ENCODE data around the gene GGTA1.
"Not testable (repeated sequence)": the region's sequence is repeated elsewhere in the genome, so short reads cannot be mapped to it uniquely, and the experiment has no call there.

Gene GGTA1

DNA sequence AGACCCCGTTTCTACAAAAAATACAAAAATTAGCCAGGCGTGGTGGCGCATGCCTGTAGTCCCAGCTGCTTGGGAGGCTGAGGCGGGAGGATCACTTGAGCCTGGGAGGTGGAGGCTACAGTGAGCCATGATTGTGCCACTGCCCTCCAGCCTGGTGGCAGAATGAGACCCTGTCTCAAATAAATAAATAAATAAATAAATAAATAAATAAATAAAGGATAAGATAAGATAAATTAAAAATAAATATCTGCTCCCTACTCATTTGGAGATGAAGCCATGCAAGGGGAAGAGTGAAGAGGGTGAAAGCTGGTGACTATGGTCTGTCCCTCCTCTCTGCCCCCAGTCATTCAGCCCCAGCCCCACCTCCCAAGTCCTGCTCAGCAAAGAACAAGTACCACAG, 41.2 kb downstream of the GGTA1 start:
- not testable (repeated sequence) for DNase-seq (ENCODE audit: low read depth)

DNA sequence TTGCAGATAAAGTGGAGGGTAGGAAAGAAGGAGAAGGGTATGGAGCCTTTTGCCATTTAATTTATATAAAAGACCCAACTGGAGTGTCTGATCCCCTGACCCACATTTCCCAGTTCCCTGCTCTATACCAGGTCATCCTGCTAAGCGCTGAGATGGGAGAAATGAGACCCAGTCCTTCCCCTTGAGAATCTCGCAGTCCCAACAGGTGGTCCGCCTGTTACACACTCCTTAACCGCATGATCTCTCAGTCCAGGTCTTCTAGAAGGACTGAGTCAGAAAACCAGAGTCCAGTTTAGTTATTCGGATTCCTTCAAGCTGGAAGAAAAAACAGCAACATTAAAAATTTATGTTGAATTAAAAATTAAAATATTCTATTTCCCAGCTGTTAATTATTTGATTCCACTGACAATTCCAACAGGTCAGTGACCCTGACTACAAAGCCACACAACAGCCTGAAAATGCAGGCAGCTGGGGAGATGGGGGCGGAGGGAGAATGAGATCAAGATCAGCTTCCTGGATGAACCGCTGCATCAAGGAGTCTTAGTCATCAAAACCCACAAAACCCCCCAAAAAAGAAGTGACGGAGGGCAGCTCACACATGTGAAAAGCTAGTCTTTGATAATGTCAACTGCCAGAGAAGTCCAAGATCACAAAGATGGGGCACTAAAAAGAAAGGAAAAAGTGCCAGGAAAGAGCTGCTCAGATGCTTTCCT, 44.0 kb downstream of the GGTA1 start:
- DNase-seq (ENCODE audit: low read depth), result no peak

DNA sequence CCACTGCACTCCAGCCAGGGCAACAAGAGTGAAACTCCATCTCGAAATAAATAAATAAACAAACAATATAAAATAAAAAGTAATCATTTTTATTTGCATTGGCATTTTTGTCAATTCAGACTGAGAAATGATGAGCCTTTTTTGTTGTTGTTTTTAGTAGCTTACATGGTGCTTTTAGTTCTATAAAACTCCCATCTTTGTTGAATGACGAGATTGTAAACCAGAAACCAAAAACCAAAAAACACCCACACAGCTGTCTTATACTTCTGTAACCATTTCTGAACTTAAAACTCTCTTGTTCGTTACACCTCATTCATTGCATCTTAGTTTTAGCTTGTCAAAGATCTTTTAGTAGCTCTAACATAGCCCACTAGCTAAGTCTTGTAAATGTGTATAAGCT, 44.7 kb downstream of the GGTA1 start:
- no peak for DNase-seq (ENCODE audit: low read depth)

DNA sequence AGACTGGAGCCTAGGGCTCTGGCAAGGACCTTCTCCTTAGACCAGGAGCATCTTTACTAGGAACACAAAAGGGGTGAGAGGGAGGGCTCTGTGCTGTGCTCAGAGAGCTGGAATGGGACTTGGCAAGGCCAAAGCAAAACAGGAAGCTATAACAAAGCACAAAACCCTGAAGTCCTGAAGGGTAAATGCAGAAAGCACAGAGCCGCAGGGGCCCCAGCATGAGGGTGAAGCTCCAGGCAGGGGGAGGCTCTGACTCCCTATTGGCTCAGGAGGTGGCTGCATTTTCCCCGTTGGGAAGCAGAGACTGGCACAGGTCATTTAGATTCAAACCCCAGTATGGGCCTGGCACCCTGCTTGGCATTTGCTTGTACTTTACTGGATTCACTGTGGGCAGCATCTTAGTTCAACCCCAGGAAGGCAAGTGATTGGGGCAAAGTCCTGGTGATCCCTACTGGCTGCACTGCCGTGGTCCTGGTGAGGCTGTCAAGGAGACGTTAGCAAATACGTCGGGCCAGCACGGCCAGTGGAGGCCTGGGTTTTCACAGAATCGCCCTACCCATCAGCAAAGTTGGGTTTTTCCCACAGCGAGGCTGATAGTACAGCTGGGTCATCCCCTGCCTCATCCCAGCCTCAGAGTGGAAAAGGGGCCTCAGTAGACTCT, 46.3 kb downstream of the GGTA1 start:
- DNase-seq (ENCODE audit: low read depth), result no peak

DNA sequence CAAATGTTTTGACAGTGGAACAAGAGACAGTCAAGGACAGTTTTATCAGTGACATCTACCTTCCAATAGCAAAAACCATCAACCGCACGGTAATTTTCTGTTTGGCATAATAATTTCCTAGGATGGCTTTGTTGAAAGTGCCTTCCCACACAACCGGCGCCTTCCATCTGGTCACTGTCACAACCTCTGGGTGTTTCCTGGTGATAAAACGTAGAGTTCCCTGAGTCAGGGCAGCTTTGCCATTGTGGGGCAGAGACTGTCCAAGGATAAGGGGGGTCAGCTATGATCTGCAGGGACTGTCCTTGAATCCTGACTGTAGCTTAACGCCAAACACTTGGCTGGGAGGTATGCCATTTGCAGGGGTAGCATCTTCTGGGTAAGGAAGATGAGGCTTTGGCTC, 47.6 kb downstream of the GGTA1 start:
- DNase-seq (ENCODE audit: low read depth), result no peak

DNA sequence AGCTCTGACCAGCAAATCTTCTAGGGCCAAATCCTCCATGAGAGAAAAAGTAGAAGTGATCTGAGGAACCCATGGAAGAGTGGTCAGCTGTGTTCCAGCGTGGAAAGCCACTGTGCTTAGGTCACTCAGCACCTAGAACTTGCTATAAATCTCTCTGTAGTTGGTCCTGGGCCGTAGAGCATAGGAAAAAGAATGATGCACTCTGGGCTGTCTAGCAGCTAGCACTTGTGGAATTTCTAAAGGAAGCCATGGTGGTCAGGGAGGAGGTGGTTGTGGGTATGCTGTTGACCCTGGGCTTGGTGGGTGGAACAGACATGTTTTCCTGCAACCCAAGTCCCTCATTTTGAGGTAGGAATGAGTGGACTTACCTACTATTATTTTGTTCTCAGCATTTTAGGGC, 48.1 kb downstream of the GGTA1 start:
- no peak for DNase-seq (ENCODE audit: low read depth)

DNA sequence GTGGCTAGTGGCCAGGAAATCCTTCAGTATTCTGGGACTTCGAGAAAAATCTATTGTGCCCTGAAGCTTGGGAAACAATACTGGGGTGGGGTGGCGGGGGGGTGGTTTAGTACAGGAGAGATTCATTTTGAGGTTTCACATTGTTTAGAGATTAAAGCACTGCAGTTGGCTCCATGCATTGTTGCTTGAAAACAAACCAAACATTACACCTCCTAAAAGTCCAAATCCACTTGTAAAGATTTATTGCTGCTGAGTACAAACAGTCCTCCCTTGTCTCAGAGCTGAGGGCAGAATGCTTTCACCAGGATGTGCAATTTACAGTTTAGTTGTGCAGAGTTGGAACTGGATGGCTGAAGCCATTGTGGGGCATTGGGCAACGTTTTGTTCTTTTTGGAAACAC, 49.4 kb downstream of the GGTA1 start:
- DNase-seq (ENCODE audit: low read depth), result no peak

DNA sequence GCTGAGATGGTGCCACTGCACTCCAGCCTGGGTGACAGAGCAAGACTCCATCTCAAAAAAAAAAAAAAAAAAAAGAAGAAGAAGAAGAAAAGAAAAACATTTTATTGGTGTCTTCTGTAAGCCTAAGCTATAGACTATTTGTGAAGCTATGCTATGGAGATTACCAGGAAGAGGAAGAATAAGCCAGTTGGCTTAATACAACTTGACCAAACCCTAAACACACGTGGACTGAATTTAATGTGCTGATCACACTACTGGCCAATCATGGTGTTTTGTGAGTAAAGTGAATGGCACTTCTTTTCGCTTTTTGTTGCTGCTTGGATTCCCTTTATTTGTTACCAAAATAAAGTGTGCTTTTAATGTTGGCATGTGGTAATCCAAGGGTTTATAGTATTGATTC, 49.9 kb downstream of the GGTA1 start:
- DNase-seq (ENCODE audit: low read depth), result no peak

DNA sequence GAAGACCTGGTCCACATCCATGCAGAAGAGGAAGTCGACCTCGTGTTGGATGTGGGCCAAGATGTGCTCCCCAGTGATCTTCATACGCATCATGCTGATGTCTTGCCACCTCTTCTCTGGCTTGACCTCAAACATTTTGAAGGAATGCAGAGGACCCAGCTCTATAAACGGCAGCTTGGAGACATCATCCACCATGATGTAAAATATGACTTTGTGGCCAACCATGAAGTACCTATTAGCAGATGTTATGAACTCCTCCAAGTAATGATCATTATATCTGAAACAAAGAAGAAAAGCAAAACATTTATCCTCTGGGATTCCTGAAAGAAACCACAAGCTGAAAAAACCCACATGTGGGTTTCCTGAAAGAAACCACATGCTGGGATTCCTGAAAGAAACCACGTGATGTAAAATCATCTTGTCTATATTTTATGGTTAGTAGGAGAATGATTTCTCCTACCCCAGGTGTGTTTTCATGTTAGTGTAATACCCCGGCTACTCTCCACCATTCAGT, 52.3 kb downstream of the GGTA1 start:
- DNase-seq (ENCODE audit: low read depth), result peak; percentile 76

DNA sequence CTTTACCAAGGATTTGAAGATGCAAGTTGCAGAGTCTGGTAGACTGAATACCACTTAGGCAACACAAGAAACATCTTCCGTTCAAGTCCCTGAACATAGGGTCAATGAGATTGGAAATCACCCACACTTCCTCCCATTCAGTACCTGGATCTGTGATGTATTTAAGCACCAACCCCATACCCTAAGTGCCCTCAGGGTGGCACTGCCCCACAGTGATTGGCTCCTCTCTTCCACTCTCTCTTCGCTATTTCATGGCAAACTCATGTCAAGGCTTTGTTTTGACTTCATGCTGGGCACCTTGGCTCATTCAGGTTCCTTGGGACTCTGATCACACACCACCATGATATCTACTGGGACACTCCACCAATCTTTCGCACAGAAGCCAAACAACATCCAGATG, 53.7 kb downstream of the GGTA1 start:
- DNase-seq (ENCODE audit: low read depth), result no peak

DNA sequence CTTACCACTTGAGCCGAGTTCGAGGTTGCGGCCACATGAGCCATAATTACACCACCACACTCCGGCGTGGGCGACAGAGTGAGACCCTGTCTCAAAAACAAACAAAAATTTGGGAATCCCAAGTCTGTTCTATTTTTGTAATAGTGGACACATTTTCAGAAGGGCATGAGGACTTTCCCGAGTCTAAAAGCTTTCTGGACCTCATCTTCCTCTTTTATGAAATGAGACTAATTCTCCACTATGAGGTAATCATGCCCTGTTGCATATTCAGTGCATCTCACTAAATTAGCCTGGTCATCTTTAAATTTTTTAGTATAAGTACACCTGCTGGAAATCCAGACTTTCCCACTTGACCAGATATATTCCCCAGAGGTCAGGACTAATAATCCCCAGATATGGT, 55.7 kb downstream of the GGTA1 start:
- DNase-seq (ENCODE audit: low read depth), result no peak

DNA sequence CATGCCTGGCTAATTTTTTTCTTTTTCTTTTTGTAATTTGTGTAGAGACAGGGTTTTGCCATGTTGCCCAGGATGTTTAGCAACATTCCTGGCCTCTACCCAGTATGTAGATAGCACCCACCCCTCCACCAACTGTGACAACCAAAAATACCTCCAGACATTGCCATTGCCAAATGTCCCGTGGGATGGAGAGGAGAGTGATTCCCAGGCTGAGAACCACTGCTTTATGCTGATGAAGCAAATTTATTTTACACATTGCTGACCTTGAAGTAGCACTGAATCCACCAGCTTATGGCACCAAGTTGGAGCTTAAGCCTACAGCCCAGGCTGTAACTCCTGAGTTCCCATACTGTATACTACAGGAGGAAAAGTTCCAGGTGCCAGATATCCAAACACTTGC, 58.5 kb downstream of the GGTA1 start:
- no peak for DNase-seq (ENCODE audit: low read depth)

DNA sequence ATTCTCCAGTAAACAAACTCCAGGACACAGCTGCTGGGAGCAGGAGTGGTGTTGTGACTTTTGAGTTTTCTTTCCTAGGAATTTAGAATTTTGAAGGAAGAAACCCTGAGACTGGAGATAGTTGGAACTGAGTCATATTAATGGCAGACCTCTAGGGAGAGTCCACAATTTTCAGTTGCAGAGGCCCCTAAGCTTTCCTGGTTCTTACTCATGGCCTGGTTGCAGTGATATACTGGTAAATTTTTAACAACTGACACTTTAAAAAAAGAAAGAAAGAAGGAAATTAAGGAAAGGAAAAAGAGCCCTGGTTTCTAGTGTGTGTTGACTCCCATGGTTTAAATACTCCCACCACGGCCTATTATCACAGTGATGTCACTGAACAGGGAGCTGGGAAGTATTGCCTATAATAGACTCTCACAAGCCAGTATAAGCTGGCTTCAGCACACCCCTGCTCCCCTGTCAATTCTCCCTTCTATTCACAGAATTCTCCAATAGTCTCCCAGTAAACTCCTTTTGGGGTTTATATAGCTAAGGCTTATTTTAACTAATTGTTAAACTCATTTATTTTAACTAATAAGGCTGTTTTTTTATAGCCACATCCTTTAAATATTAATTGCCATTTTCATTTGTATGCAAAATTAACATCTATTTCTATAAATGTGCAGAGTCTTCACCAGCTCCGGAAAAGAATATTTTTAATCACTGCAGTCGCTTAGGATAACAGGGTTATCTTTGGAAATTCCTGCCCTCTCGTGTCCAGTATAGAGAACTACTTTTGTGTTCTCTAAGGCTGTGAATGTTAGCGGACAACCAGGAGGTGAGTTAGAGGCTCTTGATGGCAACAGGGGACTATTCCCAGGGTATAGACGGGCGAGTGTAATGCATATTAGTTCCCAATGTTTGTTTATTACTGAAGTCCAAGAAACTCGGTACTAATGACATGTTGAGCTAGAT, 59.7 kb downstream of the GGTA1 start:
- peak; percentile 45 for DNase-seq (ENCODE audit: low read depth)

DNA sequence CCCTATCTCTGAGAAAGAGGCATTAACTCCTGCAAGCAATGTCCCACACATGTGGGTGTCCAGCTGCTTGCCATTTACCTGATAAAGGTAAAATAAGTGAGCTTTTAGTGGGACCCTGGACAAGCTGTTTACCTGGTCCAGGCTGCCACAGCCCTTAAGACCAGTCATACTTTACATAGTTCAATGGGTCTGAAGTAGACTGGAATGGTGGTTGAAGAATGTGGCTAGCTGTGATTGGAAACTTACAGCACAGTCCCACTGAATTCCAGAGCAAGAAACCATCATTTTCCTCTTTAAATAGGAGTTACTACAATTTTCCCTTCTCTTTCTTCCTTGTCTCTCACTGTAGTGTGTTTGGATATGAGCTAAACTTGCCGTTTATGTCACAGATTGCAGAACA, 60.6 kb downstream of the GGTA1 start:
- no peak for DNase-seq (ENCODE audit: low read depth)

DNA sequence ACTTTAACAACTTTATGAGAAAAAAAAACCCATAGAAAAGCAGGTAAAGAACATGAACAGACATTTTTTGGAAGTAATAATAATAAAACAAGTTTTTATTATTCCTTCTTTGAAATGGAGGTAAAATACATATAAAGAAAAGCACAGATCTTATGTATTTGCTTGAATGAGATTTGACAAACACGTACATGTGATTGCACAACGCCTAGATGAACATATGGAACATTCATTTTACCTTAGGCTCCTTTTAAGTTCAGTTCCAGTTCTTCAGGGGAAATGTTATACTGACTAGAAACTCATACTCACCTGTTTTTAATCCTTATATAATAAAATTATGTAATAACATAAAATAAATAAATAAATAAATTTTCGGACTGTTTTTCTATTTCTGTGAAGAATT, 61.8 kb downstream of the GGTA1 start:
- no peak for DNase-seq (ENCODE audit: low read depth)

DNA sequence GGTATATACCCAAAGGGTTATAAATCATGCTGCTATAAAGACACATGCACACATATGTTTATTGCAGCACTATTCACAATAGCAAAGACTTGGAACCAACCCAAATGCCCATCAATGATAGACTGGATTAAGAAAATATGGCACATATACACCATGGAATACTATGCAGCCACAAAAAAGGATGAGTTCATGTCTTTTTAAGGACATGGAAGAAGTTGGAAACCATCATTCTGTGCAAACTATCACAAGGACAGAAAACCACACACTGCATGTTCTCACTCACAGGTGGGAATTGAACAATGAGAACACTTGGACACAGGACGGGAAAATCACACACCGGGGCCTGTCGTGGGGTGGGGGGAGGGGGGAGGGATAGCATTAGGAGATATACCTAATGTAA, 62.6 kb downstream of the GGTA1 start:
- DNase-seq (ENCODE audit: low read depth), result not testable (repeated sequence)

DNA sequence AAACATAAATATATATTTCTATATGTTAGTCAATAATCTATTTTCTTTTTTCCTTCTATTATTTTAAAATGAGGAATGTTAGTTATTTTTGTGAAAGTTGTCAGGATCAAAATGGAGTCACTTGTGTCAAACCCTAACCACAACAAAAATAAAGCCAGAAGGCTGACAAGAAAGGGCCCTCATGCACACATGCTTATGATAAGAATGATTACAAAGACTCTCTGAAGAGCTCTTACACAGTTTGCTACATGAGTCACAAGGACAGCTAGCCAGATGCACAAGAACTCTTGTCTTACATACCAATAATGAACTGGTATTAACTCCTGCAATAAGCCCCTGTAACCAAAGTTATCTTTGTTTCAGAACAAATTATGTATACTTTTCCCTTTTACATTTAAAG, 64.7 kb downstream of the GGTA1 start:
- peak; percentile 86 for DNase-seq (ENCODE audit: low read depth)

DNA sequence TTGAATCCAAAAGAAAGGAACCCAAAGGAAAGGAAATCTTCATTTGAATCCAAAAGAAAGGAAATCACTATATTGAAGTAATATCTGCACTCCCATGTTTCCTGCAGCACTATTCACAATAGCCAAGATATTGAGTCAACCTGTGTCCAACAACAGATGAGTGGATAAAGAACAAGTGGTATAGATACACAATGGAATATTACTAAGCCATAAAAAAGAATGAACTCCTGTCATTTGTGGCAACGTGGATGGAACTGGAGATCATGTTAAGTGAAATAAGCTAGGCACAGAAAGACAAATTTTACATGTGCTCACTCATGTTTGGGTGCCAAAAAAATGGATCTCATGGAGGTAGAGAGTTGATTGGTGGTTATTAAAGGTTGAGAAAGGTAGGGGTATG, 71.7 kb downstream of the GGTA1 start:
- no peak for DNase-seq (ENCODE audit: low read depth)

DNA sequence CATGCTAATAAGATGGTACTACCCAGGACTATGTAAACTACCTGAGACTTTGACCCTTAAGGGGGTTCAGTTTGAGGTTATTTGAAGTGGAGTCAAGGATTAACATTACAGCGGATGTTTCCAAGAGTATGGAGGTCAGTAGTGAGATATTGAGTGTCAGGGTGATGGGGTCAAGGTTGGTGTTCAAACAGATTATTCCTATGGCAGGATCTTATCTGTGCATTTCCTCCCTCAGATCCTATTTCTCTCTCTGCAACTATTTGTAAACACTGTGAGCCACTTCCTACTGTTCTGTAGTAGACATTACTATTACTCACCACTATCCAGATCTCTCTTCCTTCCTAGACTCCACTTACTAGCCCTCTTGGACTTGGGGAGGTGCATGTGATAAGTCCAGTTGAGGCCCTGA, 75.6 kb downstream of the GGTA1 start:
- DNase-seq (ENCODE audit: low read depth), result peak; percentile 21

DNA sequence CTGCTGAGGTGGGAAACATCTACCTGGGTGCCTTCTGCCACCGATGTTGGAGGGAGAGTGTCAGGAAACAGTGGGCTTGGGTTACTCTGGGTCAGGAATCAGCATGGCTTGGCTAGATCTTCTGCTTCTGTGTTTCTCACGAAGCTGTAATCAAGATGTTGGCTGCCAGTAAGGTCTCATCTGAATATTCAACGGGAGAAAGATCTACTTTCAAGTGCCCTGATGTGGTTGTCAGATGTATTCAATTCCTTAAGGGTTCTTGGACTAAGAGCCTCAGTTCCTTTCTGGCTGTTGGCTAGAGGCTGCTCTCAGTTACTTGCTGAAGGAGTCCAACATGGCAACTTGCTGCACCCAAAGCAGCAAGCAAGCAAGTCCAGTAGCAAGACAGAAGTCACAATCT, 87.7 kb downstream of the GGTA1 start:
- no peak for DNase-seq (ENCODE audit: low read depth)

DNA sequence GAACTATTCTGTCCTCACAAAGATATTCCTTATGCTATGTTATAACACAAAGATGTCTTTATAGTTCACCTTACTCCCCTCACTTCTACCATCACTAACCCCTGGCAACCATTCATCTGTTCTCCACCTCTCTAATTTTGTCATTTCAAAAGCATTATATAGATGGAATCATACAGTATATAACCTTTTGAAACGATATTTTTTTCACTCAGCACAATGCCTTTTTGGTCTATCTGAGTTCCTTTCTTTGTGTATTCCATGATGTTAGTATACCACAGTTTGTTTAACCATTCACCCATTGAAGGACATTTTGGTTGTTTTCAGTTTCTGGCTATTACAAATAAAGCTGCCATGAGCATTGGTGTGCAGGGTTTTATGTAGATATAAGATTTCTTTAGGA, 93.7 kb downstream of the GGTA1 start:
- DNase-seq (ENCODE audit: low read depth), result no peak
